Immature natural killer cell (primary cell): ENCODE data around the gene DLGAP1. TPM values are rescaled to one million over a fixed set of nuclear protein-coding genes. Genes with fewer than 3 reads are reported as not detected.
A peak's percentile ranks its signal among the peaks of the same experiment; 100 is the strongest.
"Not testable (repeated sequence)": the region's sequence is repeated elsewhere in the genome, so short reads cannot be mapped to it uniquely, and the experiment has no call there.

ENCODE experiments used
- DNase-seq, 3 donors: peaks; one replicate each; pipeline ENCODE4 v3.0.0; 2022; ENCODE audit warnings: mixed read lengths in 1 of 3
- H3K27ac Mint-ChIP-seq, 6 donors: one replicate each; pipeline ENCODE4 v1.8.0; 2020; ENCODE audit warnings: mixed read lengths in 6 of 6, mild to moderate bottlenecking in 5 of 6, inconsistent platforms in 4 of 6, moderate library complexity in 3 of 6
- H3K27me3 Mint-ChIP-seq, 3 donors: one replicate each; pipeline ENCODE4 v1.8.0; 2020 to 2021; ENCODE audit warnings: low read depth in 3 of 3, mild to moderate bottlenecking in 3 of 3, mixed read lengths in 3 of 3, moderate library complexity in 3 of 3, inconsistent platforms in 1 of 3
- H3K36me3 Mint-ChIP-seq, 3 donors: one replicate each; pipeline ENCODE4 v1.8.0; 2020; ENCODE audit warnings: mixed read lengths in 3 of 3, inconsistent platforms in 2 of 3, mild to moderate bottlenecking in 2 of 3
- H3K4me1 Mint-ChIP-seq, 2 donors: one replicate each; pipeline ENCODE4 v1.8.0; 2020; ENCODE audit warnings: inconsistent platforms in 2 of 2, mild to moderate bottlenecking in 2 of 2, mixed read lengths in 2 of 2, moderate library complexity in 1 of 2
- H3K4me3 Mint-ChIP-seq, 5 donors: one replicate each; pipeline ENCODE4 v1.8.0; 2020; ENCODE audit warnings: mild to moderate bottlenecking in 5 of 5, mixed read lengths in 5 of 5, inconsistent platforms in 3 of 5, moderate library complexity in 3 of 5
- H3K9me3 Mint-ChIP-seq, 6 donors: one replicate each; pipeline ENCODE4 v1.8.0; 2020; ENCODE audit warnings: mild to moderate bottlenecking in 6 of 6, mixed read lengths in 6 of 6, inconsistent platforms in 4 of 6, moderate library complexity in 3 of 6
- polyA plus RNA-seq, 3 donors: library from polyadenylated mRNA; unstranded; fragments of 300-500 nt; fragmentation: Illumina TruSeq; gene quantifications; one replicate each; pipeline ENCODE4 v1.2.3, GENCODE V29; 2021

DLGAP1 gene
- polyA plus RNA-seq, 3 donors from 2014 or later = not detected

- H3K27ac Mint-ChIP-seq = no peak overlapping the region
- H3K36me3 Mint-ChIP-seq = no peaks in the 10 kb centered on the region
- DNase-seq = no peak
- peaks cover 3 to 7% (median 6%) of the 10 kb centered on the region in 3 donors for H3K27me3 Mint-ChIP-seq
- no peak overlapping the region for H3K4me3 Mint-ChIP-seq
- H3K4me1 Mint-ChIP-seq = no peaks in the 10 kb centered on the region
- no peaks in the 10 kb centered on the region for H3K9me3 Mint-ChIP-seq
These were observed 744.3 kb downstream of the DLGAP1 start for GRCh38 chr18:3710712-3711301.

- no peaks in the 10 kb centered on the region for H3K36me3 Mint-ChIP-seq
- no peaks in the 10 kb centered on the region for H3K9me3 Mint-ChIP-seq
- no peak overlapping the region for H3K4me3 Mint-ChIP-seq
- H3K27me3 Mint-ChIP-seq = peaks cover 3 to 12% (median 11%) of the 10 kb centered on the region in 3 donors
- DNase-seq = no peak
- H3K4me1 Mint-ChIP-seq = no peaks in the 10 kb centered on the region
- no peak overlapping the region for H3K27ac Mint-ChIP-seq
These were observed 745.9 kb downstream of the DLGAP1 start for GRCh38 chr18:3709205-3709604.

GRCh38 chr18:3706279-3707097 lies 748.6 kb downstream of the DLGAP1 start:
- no peaks in the 10 kb centered on the region for H3K9me3 Mint-ChIP-seq
- no peak overlapping the region for H3K27ac Mint-ChIP-seq
- H3K36me3 Mint-ChIP-seq = no peaks in the 10 kb centered on the region
- no peak overlapping the region for H3K4me3 Mint-ChIP-seq
- no peak for DNase-seq
- H3K27me3 Mint-ChIP-seq = peaks cover 5 to 22% (median 10%) of the 10 kb centered on the region in 3 donors
- H3K4me1 Mint-ChIP-seq = no peaks in the 10 kb centered on the region

GRCh38 chr18:3704556-3705344 lies 750.4 kb downstream of the DLGAP1 start:
- Mint-ChIP-seq H3K27me3 (peaks cover 4 to 26% (median 7%) of the 10 kb centered on the region in 3 donors), H3K4me1 (no peaks in the 10 kb centered on the region), H3K4me3 (no peak overlapping the region), H3K36me3 (no peaks in the 10 kb centered on the region), H3K27ac (no peak overlapping the region), H3K9me3 (no peaks in the 10 kb centered on the region)
- no peak for DNase-seq

GRCh38 chr18:3703732-3704176 lies 751.4 kb downstream of the DLGAP1 start:
- no peaks in the 10 kb centered on the region for H3K36me3 Mint-ChIP-seq
- H3K27me3 Mint-ChIP-seq = peaks cover 4 to 30% (median 9%) of the 10 kb centered on the region in 3 donors
- no peak overlapping the region for H3K27ac Mint-ChIP-seq
- DNase-seq = no peak
- H3K4me1 Mint-ChIP-seq = no peaks in the 10 kb centered on the region
- peaks cover 0 to 2% (median 0%) of the 10 kb centered on the region in 6 donors for H3K9me3 Mint-ChIP-seq
- H3K4me3 Mint-ChIP-seq = no peak overlapping the region

GRCh38 chr18:3699707-3700567 lies 755.2 kb downstream of the DLGAP1 start:
- peaks cover 6 to 28% (median 8%) of the 10 kb centered on the region in 3 donors for H3K27me3 Mint-ChIP-seq
- peak overlapping the region in 1 of 5 donors; percentile 19 for H3K4me3 Mint-ChIP-seq
- not testable (repeated sequence) for H3K4me1 Mint-ChIP-seq, H3K27ac Mint-ChIP-seq, DNase-seq, H3K36me3 Mint-ChIP-seq, H3K9me3 Mint-ChIP-seq

- not testable (repeated sequence) for H3K4me3 Mint-ChIP-seq, H3K9me3 Mint-ChIP-seq, H3K4me1 Mint-ChIP-seq, H3K27me3 Mint-ChIP-seq, DNase-seq, H3K36me3 Mint-ChIP-seq, H3K27ac Mint-ChIP-seq
These were observed 760.9 kb downstream of the DLGAP1 start for GRCh38 chr18:3694030-3694778.

- H3K36me3 Mint-ChIP-seq = no peaks in the 10 kb centered on the region
- H3K9me3 Mint-ChIP-seq = no peaks in the 10 kb centered on the region
- DNase-seq = no peak
- no peak overlapping the region for H3K27ac Mint-ChIP-seq
- peaks cover 0 to 5% (median 3%) of the 10 kb centered on the region in 3 donors for H3K27me3 Mint-ChIP-seq
- peaks cover 0 to 3% of the 10 kb centered on the region in 2 donors for H3K4me1 Mint-ChIP-seq
- no peak overlapping the region for H3K4me3 Mint-ChIP-seq
These were observed 761.7 kb downstream of the DLGAP1 start for GRCh38 chr18:3693410-3693809.

- H3K9me3 Mint-ChIP-seq = no peaks in the 10 kb centered on the region
- no peaks in the 10 kb centered on the region for H3K36me3 Mint-ChIP-seq
- no peak overlapping the region for H3K27ac Mint-ChIP-seq
- no peak overlapping the region for H3K4me3 Mint-ChIP-seq
- peaks cover 0 to 3% of the 10 kb centered on the region in 2 donors for H3K4me1 Mint-ChIP-seq
- peaks cover 0 to 5% (median 3%) of the 10 kb centered on the region in 3 donors for H3K27me3 Mint-ChIP-seq
- DNase-seq = no peak
These were observed 762.4 kb downstream of the DLGAP1 start for GRCh38 chr18:3692691-3693090.

GRCh38 chr18:3692113-3692621 lies 762.9 kb downstream of the DLGAP1 start:
- H3K4me1 Mint-ChIP-seq = peaks cover 0 to 3% of the 10 kb centered on the region in 2 donors
- no peak overlapping the region for H3K27ac Mint-ChIP-seq
- DNase-seq = no peak
- peaks cover 0 to 2% (median 2%) of the 10 kb centered on the region in 3 donors for H3K27me3 Mint-ChIP-seq
- H3K9me3 Mint-ChIP-seq = no peaks in the 10 kb centered on the region
- no peaks in the 10 kb centered on the region for H3K36me3 Mint-ChIP-seq
- no peak overlapping the region for H3K4me3 Mint-ChIP-seq

GRCh38 chr18:3691705-3692104 lies 763.4 kb downstream of the DLGAP1 start:
- H3K9me3 Mint-ChIP-seq = peaks cover 0 to under 1% (median 0%) of the 10 kb centered on the region in 6 donors
- peaks cover 0 to 3% of the 10 kb centered on the region in 2 donors for H3K4me1 Mint-ChIP-seq
- no peak for DNase-seq
- no peak overlapping the region for H3K4me3 Mint-ChIP-seq
- no peak overlapping the region for H3K27ac Mint-ChIP-seq
- H3K36me3 Mint-ChIP-seq = no peaks in the 10 kb centered on the region
- H3K27me3 Mint-ChIP-seq = peaks cover 0 to 2% (median 2%) of the 10 kb centered on the region in 3 donors

- Mint-ChIP-seq H3K36me3 (no peaks in the 10 kb centered on the region), H3K4me3 (no peak overlapping the region), H3K9me3 (peaks cover 0 to 1% (median 0%) of the 10 kb centered on the region in 6 donors), H3K27ac (no peak overlapping the region), H3K4me1 (peaks cover 0 to 3% of the 10 kb centered on the region in 2 donors), H3K27me3 (peaks cover 0 to 2% (median 2%) of the 10 kb centered on the region in 3 donors)
- no peak for DNase-seq
These were observed 764.4 kb downstream of the DLGAP1 start for GRCh38 chr18:3690764-3691066.
